Fibroblast of upper back skin (primary cell): ENCODE measurements around the gene ZDHHC1.
"Not testable (repeated sequence)": the region's sequence is repeated elsewhere in the genome, so short reads cannot be mapped to it uniquely, and the experiment has no call there.

ENCODE experiments used
- DNase-seq: peaks from one replicate; pipeline ENCODE4 v3.0.0-alpha.2; 2013

ZDHHC1 gene

GRCh38 chr16:67392301-67393059 is 23.8 kb downstream of the ZDHHC1 start:
- DNase-seq: no peak

DNA sequence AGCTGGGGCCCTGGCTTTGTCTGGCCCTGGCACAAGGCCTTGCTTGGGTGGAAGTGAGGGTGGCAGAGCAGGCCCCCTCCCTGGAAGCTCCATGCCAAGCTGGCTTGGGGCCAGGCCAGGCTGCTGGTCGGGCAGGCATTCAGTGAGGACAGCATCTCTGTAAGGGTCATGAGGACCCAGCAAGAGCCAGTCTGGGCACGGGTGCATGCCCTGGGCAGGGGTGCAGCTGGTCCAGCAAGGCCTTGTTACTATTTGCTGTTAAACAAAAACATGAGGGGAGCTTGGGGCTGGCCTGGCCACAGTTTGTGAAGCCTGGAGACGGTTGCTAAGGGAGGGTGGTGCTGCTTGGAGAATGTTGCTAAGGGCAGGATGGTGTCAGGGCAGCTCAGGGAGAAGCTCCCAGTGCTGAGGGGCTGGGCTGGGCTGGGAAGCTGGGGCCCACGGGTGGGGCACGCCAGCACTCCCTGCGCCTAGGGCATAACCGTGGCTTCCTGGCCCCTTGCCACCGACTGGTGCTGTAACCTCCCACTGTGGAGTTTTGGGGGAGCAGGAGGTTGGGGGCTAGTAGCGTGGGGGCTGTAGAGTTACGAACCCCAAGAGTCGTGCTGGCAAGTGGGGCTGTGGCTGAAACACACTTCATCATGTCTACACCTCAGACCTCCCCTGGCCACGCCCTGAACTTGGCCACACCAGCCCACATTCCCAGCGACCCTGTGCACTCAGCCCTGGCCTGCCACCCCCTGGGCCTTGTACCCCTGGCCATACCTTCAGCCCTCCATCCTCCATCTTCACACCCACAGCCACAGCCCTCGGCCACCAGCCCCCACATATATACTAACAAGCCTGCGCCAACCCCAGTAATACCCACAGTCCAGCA is 24.6 kb downstream of the ZDHHC1 start:
- DNase-seq: no peak

DNA sequence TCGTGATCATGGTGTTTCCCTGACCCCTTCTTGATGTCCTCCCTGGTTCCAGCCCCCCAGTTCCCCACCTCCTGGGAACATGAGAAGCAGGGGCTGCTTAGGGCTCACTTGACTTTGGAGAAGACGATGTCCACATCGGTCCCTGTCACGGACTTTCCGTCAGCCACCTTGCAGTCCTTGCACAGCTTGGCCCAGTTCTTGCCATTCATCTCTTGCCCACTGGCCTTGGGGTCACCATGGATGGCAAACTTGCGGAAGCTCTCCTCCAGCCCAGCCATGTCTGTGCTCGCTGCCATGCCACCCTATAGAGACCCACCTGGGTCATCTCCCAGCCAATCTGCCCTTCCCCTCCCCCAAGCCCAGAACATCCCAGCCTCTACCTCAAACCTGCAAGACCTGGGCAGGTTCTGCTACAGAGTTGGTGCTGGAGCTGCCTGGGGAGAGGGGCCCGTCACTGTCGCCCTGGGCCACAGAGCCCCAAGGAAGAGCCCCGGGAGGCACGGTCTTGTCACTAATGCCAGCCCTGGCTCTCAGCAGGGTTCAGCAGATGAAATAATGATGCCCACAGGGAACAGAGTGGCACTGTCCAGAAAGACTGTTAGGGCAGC is 25.4 kb downstream of the ZDHHC1 start:
- no peak for DNase-seq

- no peak for DNase-seq
Observed at GRCh38 chr16:67389911-67390815, 26.1 kb downstream of the ZDHHC1 start.

DNA sequence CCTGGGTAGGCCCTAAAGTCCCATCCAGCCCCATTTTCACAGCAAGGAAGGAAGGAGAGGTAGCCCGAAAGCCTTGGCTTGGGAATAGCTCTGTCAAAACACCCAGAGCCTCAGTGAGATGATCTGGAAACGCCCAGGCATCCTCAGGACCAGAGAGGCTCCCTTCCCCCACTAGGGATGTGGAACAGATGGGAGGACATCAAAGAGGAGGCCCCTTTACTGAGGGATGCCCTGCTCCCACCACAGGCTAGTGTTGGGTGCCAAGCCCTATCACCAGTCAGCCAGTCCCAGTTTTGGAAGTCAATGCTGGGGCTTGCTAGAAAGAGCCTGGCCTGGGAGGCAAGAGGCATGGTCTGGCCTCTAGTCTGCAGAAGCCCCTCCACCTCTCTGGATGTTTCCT is 27.7 kb downstream of the ZDHHC1 start:
- no peak for DNase-seq

- no peak for DNase-seq
Observed at GRCh38 chr16:67388191-67388590, 28.1 kb downstream of the ZDHHC1 start.

- DNase-seq: no peak
Observed at GRCh38 chr16:67387479-67388079, 28.7 kb downstream of the ZDHHC1 start.

DNA sequence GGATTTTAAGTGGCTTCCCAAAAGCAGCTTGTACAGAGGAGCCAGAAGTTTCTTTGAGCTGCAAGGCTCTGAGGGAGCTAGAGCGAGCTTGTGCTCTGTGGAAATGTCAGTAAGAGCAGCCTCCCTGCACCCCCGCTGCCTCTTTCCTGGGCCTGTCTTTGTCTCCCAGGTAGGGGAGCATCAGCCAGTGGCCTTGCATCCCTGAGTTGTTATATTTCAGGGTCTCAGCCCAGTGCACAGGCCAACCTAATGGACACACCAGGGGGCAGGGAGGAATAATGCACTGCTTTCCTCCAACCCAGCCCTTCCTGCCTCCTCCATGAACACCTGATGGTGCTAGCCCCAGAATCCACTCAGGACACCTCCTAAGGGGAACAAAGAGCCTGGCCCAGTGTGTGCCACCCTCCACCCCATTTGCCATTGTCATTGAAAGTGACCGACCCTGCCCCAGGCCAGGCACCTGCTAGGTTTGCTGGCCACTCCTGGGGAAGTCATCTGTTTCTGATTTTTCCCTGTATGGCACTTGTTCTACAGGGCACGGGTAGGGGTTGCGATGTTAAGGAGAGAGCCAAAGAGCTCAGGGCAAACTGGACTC is 29.3 kb downstream of the ZDHHC1 start:
- no peak for DNase-seq

DNA sequence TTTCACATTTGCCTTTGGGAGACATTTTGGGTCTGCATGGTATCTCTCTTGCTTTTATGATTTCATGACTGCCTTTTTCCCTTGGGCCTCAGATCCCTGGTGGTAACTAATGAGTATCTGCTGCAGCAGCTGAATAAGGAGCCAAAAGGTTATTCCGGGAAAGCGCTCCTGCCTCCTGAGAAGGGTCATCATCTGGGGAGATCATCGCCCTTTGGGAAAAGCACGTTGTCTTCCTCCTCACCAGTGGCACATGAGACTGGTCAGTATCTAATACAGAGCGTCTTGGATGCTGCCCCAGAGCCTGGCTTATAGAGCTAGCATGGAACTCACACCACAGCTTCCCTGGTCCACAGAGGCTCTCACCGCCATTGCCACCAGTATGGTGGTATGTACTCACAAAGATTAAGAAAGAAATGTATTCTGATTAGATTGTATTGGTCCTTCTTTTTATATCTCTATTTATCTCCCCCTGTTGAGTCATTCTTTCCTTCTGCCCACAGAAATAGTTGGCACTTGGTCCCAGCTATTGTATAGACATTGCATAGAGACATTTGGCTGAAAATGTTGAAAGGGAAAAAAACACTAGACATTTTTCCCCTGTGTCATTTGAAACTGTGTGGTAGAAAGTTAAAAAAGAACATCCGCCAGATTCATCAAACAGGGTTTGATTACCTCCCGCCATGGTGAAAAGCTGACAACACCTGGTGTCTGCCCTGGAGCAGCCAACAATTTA is 31.3 kb downstream of the ZDHHC1 start:
- DNase-seq: peak; percentile 17

GRCh38 chr16:67383284-67383683 is 33.0 kb downstream of the ZDHHC1 start:
- DNase-seq: no peak

DNA sequence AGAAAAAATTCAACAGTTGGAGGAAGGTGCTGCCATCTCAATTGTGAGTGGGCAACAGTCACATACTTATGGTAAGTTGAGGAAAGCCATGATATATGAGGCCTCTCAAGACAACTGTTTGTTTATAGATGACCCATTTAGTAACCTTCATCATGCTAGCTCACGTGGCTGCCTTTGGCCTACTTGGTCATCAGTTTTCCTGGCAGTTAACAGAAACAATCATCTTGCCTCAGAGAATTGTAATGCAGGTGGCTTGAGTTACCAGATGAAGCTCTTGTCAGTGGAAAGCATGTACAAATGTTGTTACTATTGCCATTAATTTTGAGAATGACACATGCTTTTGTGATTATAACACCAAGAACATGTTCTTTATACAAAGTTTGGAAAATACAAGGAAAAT is 37.6 kb downstream of the ZDHHC1 start:
- no peak for DNase-seq

- DNase-seq: not testable (repeated sequence)
Observed at GRCh38 chr16:67376012-67376411, 40.3 kb downstream of the ZDHHC1 start.

DNA sequence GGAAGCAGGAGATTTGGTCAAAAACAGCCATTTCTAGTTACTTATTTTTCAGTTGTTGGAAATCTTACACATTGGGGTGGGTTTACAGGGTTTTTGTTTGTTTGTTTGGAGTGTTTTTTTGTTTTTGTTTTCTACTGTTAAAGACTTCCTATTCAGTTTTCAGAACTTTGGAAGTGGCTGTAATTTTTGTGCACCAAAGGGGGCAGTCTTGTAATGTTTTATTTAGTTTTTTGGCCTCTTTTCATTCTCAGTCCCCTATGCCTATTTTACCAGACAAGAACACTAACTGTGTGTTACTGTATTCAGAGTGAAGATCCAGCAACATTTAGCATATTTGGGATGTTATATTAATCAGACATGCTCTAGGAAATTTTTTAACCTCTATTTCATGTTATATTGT is 43.6 kb downstream of the ZDHHC1 start:
- DNase-seq: peak; percentile 24

GRCh38 chr16:67370661-67371060 is 45.6 kb downstream of the ZDHHC1 start:
- DNase-seq: no peak

DNA sequence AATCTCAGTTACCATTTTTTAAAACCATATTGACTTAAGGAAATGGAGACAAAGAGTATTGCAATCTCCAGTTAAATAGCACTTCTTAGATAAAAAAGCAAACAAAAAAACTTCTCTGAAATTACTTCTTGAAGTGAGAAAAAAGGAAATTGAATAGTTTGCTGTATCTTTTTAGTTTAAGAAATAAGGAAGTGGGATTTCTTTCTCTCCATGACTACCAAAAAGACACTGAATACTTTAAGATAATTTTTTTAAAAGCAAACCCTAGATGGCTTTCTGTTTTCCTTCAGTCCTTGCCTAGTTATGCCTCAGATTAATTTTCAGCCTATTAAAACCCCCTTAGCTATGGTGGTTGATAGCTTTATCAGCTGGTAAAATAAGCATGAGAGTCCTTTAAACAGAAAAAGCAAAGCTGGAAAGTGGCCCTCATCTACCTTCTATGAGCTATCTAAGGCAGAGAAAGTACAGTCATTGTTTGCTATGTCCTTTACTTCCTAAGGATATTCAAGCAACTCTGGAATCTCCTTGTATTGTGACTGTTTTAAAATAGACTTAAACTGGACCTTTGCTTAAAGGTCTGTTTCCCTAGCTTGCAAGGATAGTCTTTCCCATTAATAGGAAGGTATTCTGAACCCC is 51.6 kb downstream of the ZDHHC1 start:
- DNase-seq: no peak

DNA sequence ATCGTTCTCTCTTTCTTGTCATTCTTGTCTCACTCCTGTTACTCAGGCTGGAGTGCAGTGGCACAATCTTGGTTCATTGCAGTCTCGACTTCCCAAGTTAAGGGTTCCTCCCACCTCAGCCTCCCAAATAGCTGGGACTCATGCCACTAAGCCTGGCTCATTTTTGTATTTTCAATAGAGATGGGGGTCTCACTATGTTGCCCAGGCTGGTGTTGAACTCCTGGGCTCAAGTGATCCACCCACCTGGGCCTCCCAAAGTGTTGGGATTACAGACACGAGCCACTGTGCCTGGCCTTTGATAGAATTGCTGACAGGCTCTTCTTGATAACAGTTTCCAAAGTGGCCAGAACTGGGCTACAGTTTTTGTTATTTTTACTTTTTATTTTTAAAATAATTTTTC is 55.2 kb downstream of the ZDHHC1 start:
- DNase-seq: no peak

- not testable (repeated sequence) for DNase-seq
Observed at GRCh38 chr16:67359540-67360269, 56.6 kb downstream of the ZDHHC1 start.

DNA sequence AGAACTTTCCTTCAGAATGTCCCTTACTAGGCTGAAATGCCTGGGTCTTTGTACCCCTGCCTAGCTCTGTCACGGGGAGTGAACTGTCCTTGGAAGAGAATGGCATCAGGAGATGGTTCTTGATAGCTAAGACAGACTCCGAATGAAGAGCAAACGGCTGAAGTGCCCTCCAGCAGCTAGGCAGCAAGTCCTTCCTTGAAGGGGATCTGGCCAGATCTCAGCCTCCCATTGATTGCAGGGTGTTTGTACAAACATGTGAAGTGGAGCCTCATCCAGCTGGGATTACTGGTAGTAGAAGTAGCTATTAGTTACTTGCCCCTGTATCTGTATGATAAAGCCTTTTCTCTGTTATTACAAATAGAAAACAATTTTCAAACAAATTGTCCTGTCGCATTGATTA is 58.7 kb downstream of the ZDHHC1 start:
- DNase-seq: no peak

DNA sequence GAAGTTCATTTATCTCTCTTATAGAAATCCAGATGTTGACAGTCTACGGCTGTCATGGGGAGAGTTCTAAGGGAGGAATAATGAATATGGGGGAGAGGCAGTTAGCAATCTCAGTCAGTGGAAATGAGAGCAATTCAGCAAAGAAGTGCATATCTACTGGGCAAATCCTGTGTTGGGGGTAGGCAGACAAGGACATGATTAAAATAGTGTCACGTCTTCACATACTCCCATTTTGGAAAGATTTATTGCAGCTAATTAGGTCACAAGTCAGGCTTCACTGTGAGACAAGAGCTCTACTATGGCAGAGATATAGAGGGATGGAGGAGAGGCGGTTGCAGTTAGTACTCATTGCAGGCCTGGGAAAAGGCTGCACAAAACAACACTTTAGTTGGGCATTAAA is 59.9 kb downstream of the ZDHHC1 start:
- no peak for DNase-seq

DNA sequence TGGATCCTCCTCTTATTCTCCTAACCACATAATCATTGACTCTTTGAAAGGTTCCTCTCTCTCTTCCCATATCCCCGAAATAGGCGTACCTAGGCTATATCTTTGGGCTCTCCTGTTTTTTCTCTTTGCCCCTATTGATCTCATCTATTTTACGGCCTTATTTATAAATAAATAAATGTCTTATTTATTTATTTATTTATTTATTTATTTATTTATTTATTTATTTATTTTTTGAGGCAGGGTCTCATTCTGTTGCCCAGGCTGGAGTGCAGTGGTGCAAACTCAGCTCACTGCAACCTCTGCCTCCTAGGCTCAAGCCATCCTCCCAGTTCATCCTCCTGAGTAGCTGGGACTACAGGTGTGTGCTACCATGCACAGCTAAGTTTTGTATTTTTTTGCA is 63.8 kb downstream of the ZDHHC1 start:
- not testable (repeated sequence) for DNase-seq
